Measurements from ENCODE around the gene AZU1. TPM values are rescaled to one million over a fixed set of nuclear protein-coding genes. Genes with fewer than 3 reads are reported as not detected.
A peak's percentile ranks its signal among the peaks of the same experiment; 100 is the strongest.

Gene AZU1
- total RNA-seq, 1 donor from 2014 or later, result 0.41 TPM

DNA sequence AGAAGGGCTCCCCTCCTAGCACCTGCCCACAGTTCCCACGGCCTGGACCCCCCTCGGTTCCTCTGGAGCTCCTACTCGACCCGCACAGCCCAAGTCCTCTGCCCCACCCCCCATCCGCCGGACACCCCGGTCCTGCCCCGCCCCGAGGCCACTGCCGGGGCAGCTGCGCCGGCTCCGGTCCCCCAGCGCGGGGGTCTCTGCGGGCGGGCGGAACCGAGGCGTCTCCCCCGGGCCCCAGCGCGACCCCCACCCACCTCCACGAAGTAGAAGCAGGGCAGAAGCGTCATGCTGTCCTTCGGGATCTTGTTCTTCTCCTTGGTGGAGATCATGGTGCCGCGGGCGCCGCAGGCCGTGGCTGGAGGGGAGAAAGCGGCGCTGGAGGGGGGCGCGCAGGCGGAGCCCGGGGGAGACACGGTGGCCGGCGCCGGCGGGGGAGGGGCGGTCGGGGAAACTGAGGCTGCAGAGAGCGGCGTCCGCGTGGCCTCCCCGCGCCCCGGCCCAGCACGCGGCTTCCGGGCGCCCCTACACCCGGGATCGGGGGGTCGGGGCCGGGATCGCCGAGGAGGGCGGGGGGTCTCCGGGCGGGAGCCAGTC lies 6.3 kb upstream of the AZU1 start:
- DNase-seq (ENCODE audit: extremely low spot score, unreplicated experiment), result no peak
- Mint-ChIP-seq H3K27me3 (no peaks in the 10 kb centered on the region), H3K36me3 (peaks cover 6% of the 10 kb centered on the region), H3K4me1 (ENCODE audit: unreplicated experiment) (no peaks in the 10 kb centered on the region), H3K4me3 (peak overlapping the region; percentile 80), H3K27ac (no peak overlapping the region), H3K9me3 (no peaks in the 10 kb centered on the region)
- TF ChIP-seq, protein P1, sequence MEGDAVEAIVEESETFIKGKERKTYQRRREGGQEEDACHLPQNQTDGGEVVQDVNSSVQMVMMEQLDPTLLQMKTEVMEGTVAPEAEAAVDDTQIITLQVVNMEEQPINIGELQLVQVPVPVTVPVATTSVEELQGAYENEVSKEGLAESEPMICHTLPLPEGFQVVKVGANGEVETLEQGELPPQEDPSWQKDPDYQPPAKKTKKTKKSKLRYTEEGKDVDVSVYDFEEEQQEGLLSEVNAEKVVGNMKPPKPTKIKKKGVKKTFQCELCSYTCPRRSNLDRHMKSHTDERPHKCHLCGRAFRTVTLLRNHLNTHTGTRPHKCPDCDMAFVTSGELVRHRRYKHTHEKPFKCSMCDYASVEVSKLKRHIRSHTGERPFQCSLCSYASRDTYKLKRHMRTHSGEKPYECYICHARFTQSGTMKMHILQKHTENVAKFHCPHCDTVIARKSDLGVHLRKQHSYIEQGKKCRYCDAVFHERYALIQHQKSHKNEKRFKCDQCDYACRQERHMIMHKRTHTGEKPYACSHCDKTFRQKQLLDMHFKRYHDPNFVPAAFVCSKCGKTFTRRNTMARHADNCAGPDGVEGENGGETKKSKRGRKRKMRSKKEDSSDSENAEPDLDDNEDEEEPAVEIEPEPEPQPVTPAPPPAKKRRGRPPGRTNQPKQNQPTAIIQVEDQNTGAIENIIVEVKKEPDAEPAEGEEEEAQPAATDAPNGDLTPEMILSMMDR (conservative IDR thresholded peaks at IDR 0.05), result no peak

DNA sequence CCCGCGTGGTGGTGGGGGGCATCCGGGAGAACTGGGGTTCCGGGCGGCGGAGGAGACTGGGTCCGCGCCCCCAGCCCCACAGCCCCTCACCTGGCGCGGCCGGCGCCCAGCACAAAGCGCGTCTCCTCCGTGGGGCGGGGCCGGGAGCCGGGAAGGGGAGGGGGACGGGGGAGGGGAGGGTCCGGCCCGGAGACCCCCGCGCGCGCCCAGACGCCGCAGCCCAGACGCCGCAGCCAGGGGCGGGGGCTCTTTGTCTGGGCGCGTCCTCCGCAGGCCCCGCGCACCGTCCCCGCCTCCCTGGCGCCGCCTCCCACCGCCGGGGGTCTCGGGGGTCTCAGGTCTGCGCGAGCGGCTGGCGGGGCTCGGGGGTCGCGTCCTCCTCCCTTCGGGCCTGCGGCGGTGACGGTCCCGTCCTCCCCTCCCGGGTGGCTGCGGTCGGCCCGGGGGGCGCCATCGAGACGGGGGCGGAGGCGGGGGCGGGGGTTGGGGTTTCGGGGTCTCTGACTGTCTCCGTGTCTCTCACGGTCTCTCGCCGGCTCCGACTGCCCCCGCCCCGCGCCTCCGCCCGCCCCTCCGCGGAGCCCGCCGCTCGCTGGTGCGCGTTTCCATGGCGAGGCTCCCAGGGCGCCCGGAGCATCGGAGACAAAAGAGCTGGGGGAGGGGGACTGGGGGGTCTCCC lies 5.7 kb upstream of the AZU1 start, which contains the start of gene PLPPR3:
TSS of gene PLPPR3 (minus strand) at position 131 of the 679 bp plus-strand sequence. CDS start 396 bp downstream, outside the sequence.
- TF ChIP-seq, protein P1 (conservative IDR thresholded peaks at IDR 0.05), result no peak
- Mint-ChIP-seq H3K36me3 (peaks cover under 1% of the 10 kb centered on the region), H3K4me3 (peak within 1 kb of the TSS; percentile 80), H3K4me1 (ENCODE audit: unreplicated experiment) (no peaks in the 10 kb centered on the region), H3K27ac (no peak within 1 kb of the TSS), H3K27me3 (no peaks in the 10 kb centered on the region), H3K9me3 (no peaks in the 10 kb centered on the region)
- DNase-seq (ENCODE audit: extremely low spot score, unreplicated experiment), result peak; percentile 78

DNA sequence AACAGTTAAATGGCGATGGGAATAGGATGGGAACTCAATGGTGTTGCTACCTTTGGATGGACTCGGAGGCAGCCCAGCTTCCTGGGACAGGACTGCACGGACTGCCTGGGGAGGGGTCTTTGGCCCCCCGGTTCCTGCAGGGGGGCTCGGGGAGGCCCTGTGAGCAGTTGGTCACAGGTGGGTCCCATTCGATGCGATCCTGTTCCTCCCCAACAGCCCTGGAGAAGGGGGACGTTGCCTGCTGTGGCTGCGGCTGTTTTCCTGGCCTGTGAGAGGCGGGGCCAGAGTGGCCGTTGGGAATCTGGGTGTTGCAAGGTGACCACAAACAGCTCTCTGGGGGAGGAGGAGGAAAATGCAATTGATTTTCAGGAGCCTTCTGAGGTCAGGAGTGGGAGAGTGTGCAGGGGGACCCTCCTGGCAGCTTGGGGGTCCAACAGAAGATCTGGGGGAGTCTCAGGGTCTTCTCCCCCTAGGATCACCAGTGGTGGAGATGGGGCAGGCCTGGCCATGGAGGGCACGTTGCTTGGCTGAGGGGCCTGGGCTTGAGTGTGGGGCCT lies 4.0 kb upstream of the AZU1 start:
- H3K27ac Mint-ChIP-seq, result peak overlapping the region; percentile 18
- no peaks in the 10 kb centered on the region for H3K9me3 Mint-ChIP-seq
- peak overlapping the region; percentile 52 for H3K4me3 Mint-ChIP-seq
- no peaks in the 10 kb centered on the region for H3K27me3 Mint-ChIP-seq
- DNase-seq (ENCODE audit: extremely low spot score, unreplicated experiment), result no peak
- H3K4me1 Mint-ChIP-seq (ENCODE audit: unreplicated experiment), result no peaks in the 10 kb centered on the region
- no peaks in the 10 kb centered on the region for H3K36me3 Mint-ChIP-seq
- TF ChIP-seq, protein P1 (conservative IDR thresholded peaks at IDR 0.05), result no peak

DNA sequence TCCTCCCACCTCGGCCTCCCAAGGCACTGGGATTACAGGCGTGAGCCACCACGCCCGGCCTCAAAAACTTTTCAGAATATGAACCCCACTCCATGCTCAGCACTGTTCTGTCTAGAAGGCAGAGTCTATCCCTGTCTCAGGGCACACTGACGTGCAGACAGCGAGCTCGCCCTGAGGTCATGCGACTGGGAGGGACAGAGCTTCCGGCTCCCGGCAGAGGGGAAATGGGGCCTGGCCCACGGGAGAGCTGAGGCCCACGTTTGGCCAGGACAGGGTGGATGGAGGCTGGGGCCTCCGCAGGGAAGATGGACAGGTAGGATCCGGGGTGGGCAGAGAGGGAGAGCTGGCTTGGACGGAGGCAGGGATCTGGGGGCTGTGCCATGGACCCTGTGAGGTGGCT lies 2.8 kb upstream of the AZU1 start:
- no peak for DNase-seq (ENCODE audit: extremely low spot score, unreplicated experiment)

DNA sequence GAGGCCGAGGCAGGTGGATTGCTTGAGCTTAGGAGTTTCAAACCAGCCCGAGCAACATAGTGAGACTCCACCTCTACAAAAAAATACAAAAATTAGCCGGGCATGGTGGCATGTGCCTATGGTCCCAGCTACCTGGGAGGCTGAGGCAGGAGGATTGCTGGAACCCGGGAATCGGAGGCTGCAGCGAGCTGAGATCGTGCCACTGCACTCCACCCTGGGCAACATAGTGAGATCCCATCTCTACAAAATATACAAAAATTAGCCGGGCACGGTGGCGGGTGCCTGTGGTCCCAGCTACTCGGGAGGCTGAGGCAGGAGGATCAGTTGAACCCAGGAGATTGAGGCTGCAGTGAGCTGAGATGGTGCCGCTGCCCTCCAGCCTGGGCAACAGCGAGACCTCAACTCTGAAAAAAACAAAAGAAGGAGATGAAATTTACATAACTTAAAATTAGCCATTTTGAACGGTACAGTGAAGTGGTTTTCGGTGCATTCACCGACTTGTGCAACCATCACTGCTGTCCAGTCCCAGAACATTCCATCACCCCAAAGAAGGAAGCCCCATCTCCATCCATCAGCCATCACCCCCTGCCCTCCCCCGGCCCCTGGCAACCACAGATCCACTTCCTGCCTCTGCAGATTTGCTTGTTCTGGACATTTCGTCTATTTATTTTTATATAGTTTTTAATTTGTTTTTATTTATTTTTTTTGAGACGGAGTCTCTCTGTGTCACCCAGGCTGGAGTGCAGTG lies 1.6 kb upstream of the AZU1 start:
- Mint-ChIP-seq H3K4me3 (no peak overlapping the region), H3K36me3 (no peaks in the 10 kb centered on the region), H3K27ac (no peak overlapping the region), H3K27me3 (no peaks in the 10 kb centered on the region), H3K9me3 (no peaks in the 10 kb centered on the region), H3K4me1 (ENCODE audit: unreplicated experiment) (no peaks in the 10 kb centered on the region)
- TF ChIP-seq, protein P1 (conservative IDR thresholded peaks at IDR 0.05), result no peak
- no peak for DNase-seq (ENCODE audit: extremely low spot score, unreplicated experiment)

More for the DNA sequence above, 2.8 kb upstream of the AZU1 start:
- TF ChIP-seq, protein P1 (conservative IDR thresholded peaks at IDR 0.05), result no peak
- Mint-ChIP-seq H3K27ac (no peak overlapping the region), H3K9me3 (no peaks in the 10 kb centered on the region), H3K4me3 (no peak overlapping the region), H3K27me3 (no peaks in the 10 kb centered on the region), H3K36me3 (no peaks in the 10 kb centered on the region), H3K4me1 (ENCODE audit: unreplicated experiment) (no peaks in the 10 kb centered on the region)
